ENCODE results near the gene RNF208. TPM values are rescaled to one million over a fixed set of nuclear protein-coding genes. Genes with fewer than 3 reads are reported as not detected.

RNF208 gene
- total RNA-seq, 4 donors from 2014 or later, result 1.2 to 4.2 (median 2.4) TPM

- no peak overlapping the region for H3K27ac ChIP-seq (replicated peaks in 1 of 4)
- peaks cover 0 to 22% (median 5%) of the 10 kb centered on the region in 4 donors for H3K27me3 ChIP-seq
- H3K4me1 ChIP-seq, result peaks cover 51 to 74% (median 62%) of the 10 kb centered on the region in 4 donors
- peaks cover 11 to 15% (median 12%) of the 10 kb centered on the region in 4 donors for H3K36me3 ChIP-seq
- intact Hi-C loops (cut with DNase I), result no loop called here
- H3K9me3 ChIP-seq, result no peaks in the 10 kb centered on the region
- no peak for TF ChIP-seq EP300 (IDR thresholded peaks at IDR 0.05)
- TF ChIP-seq CTCF (IDR thresholded peaks at IDR 0.05), result no peak
- no peak for TF ChIP-seq POLR2AphosphoS5 (IDR thresholded peaks at IDR 0.05)
- H3K4me3 ChIP-seq, result no peak overlapping the region
- 73% methylated on average over 6 of the region's 13 CpGs for WGBS
- no peak for DNase-seq (ENCODE audit: extremely low spot score)
These were observed 16.0 kb upstream of the RNF208 start for GRCh38 chr9:137237759-137238726.

GRCh38 chr9:137236936-137237421 is 14.9 kb upstream of the RNF208 start:
- Histone ChIP-seq H3K9me3 (no peaks in the 10 kb centered on the region), H3K27me3 (peaks cover 0 to 33% (median 9%) of the 10 kb centered on the region in 4 donors), H3K36me3 (peaks cover under 1 to 4% (median 2%) of the 10 kb centered on the region in 4 donors), H3K4me3 (peak overlapping the region; percentile 29 to 43 (median 37)), H3K27ac (replicated peaks in 1 of 4) (peak overlapping the region in 1 of 4 donors; percentile 1), H3K4me1 (peaks cover 41 to 63% (median 51%) of the 10 kb centered on the region in 4 donors)
- intact Hi-C loops (cut with DNase I), result no loop called here
- DNase-seq (ENCODE audit: extremely low spot score), result no peak
- TF ChIP-seq POLR2AphosphoS5 (IDR thresholded peaks at IDR 0.05), result no peak
- TF ChIP-seq POLR2A (IDR thresholded peaks at IDR 0.05; ENCODE audit: low read depth), result no peak
- no peak for TF ChIP-seq CTCF (IDR thresholded peaks at IDR 0.05)
- no peak for TF ChIP-seq EP300 (IDR thresholded peaks at IDR 0.05)
- 86% methylated on average over 1 of the region's 11 CpGs for WGBS

- intact Hi-C loops (cut with DNase I), result no loop called here
These were observed 14.3 kb upstream of the RNF208 start for GRCh38 chr9:137236238-137236935.

More at GRCh38 chr9:137236238-137236935, 14.3 kb upstream of the RNF208 start:
- Histone ChIP-seq H3K27me3 (peaks cover 0 to 39% (median 15%) of the 10 kb centered on the region in 4 donors), H3K27ac (replicated peaks in 1 of 4) (peak overlapping the region in 1 of 4 donors; percentile 1), H3K4me1 (peaks cover 40 to 60% (median 48%) of the 10 kb centered on the region in 4 donors), H3K9me3 (no peaks in the 10 kb centered on the region), H3K36me3 (no peaks in the 10 kb centered on the region), H3K4me3 (peak overlapping the region; percentile 29 to 43 (median 37))
- peak; percentile 23 to 67 for TF ChIP-seq POLR2AphosphoS5 (IDR thresholded peaks at IDR 0.05)
- TF ChIP-seq POLR2A (IDR thresholded peaks at IDR 0.05; ENCODE audit: low read depth), result no peak
- TF ChIP-seq EP300 (IDR thresholded peaks at IDR 0.05), result no peak
- TF ChIP-seq CTCF (IDR thresholded peaks at IDR 0.05), result peak in 2 of 3 experiments; percentile 97 to 99
- WGBS, result 13% methylated on average over 9 of the region's 31 CpGs
- DNase-seq (ENCODE audit: extremely low spot score), result peak; percentile 95

Data from esophagus muscularis mucosa (tissue), 4 donors.